NCI-H2196 treated with DMSO at 0.1 percent for 48 hours (cell line): ENCODE measurements around the gene C16orf74.

Source experiments
- DNase-seq: peaks from one replicate; lab custom pipeline; 2025; ENCODE audit not compliant: unreplicated experiment; lab: John Stamatoyannopoulos, UW

The C16orf74 gene

DNA sequence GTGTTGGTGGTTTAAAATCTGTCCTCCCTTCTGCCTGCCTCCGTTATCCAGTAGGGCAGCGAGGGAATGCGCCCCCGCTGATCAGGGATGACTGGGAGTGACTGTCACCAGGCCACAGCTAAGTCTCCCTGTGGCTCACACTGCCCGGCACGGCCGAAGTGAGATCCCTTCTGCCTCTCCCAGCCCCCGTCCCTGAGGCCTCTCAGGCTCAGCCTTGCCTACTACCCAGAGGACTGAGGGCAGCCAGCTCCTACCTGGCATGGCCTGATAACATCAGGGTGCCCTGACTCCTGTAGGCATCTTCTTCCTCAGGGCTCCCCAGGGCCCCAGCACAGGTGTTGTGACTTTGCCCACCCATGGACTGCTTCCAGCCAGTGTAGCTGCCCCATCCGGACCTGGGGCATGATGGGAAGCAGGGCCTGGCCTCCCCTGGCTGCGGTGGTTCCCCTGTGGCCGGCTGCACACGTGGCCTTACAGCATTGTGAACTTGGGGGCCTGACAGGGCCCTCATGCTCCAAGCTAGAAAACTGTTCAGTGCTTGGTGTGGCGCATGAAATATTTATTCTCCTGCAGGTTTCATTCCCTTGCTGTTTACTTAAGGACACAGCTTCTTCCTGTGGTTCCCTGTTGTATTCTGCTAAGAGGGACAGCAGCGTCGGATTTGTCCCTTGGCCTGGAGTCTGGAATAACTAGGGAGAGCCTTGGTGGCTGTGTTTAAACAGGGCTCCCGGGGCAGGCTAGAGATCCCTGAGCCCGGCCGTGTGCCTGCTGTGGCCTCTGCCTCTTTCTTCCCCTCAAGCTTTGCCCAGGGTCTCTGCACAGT, 92.2 kb downstream of the C16orf74 start:
- no peak for DNase-seq

DNA sequence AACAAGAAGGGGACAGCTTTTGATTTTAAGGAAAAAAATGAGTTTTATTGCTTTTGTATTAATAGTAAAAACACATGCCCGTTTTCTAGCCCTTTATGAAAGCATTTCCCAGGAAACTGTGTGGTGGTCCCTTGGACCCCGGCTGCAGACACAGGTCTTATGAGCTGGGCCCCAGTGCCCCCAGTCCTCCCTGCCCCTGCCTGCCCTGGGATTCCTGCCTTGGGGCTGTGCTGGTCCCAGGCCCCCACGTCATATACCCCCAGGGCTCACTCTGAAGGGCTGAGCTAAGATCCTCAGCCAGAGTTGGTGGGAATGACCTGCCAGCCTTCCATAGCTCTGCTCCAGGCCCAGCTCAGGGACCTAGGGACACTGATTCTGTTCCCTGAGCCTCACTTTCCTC, 92.9 kb downstream of the C16orf74 start:
- DNase-seq = no peak
